Endothelial cell of umbilical vein (primary cell): Measurements from ENCODE around the gene PLEKHA5. TPM values are rescaled to one million over a fixed set of nuclear protein-coding genes. Genes with fewer than 3 reads are reported as not detected.

ENCODE experiments used
- BruUV-seq: library from RNA; stranded (reverse); fragments of 400-500 nt; replicated peaks from 2 replicates; lab custom pipeline; 2021; lab: Mats Ljungman, UMichigan
- CTCF ChIA-PET: fragments of 300-600, 350-600 bp; sonication (Branson Sonifier 250); formaldehyde crosslinking; loops from one replicate; lab custom pipeline; 2021; ENCODE audit warnings: antibody characterized with exemption, inconsistent platforms; lab: Charles Lee
- POLR2A ChIA-PET: fragments of 300-600, 350-600 bp; sonication (Branson Sonifier 250); formaldehyde crosslinking; loops from one replicate; lab custom pipeline; 2021; ENCODE audit warnings: antibody characterized with exemption, inconsistent platforms; lab: Charles Lee
- DNase-seq: peaks from one replicate; pipeline ENCODE4 v3.0.0-alpha.2; 2011; ENCODE audit warnings: low read depth, low spot score
- FAIRE-seq: peaks from 2 replicates; lab custom pipeline; 2011; peaks lifted over from hg19 to GRCh38; lab: Jason Lieb, UNC
- H2AFZ ChIP-seq: 2 replicates; pipeline ENCODE4 v1.6.0; 2012; ENCODE audit warnings: low read depth, low read length, control low read depth, inconsistent platforms
- H3K27ac ChIP-seq: 2 replicates; pipeline ENCODE4 v1.5.1; 2011; ENCODE audit warnings: low read depth, mild to moderate bottlenecking, control low read depth, low read length, moderate library complexity; ENCODE audit not compliant: insufficient read depth
- H3K27me3 ChIP-seq, 2 experiments: 2 replicates each; pipeline versions ENCODE4 v1.6.0 to v1.6.1; 2011; ENCODE audit warnings: low read length in 2 of 2, mixed read lengths in 1 of 2; ENCODE audit not compliant: control insufficient read depth in 2 of 2, insufficient read depth in 2 of 2
- H3K36me3 ChIP-seq, 2 experiments: 2 replicates in 1 of 2; 3 replicates in 1 of 2; pipeline ENCODE4 v1.5.1; 2011; ENCODE audit warnings: low read length in 2 of 2, mild to moderate bottlenecking in 1 of 2, moderate library complexity in 1 of 2; ENCODE audit not compliant: control insufficient read depth in 2 of 2, insufficient read depth in 2 of 2; ENCODE audit errors: extremely low read depth in 1 of 2
- H3K4me1 ChIP-seq: 3 replicates; pipeline ENCODE4 v1.5.1; 2011; ENCODE audit warnings: mild to moderate bottlenecking, low read length; ENCODE audit not compliant: control insufficient read depth, insufficient read depth; ENCODE audit errors: extremely low read depth
- H3K4me2 ChIP-seq: 2 replicates; pipeline ENCODE4 v1.6.1; 2011; ENCODE audit warnings: low read length, control low read depth, mixed read lengths; ENCODE audit not compliant: insufficient read depth
- H3K4me3 ChIP-seq, 3 experiments: fragments of 200-600 bp in 1 of 3; sonication (generic), shearing (Covaris generic) in 1 of 3; replicated peaks in 1 of 3; 2 replicates each; pipeline ENCODE4 v1.5.1; 2011 to 2016; ENCODE audit warnings: control low read depth in 3 of 3, low read length in 3 of 3, mild to moderate bottlenecking in 2 of 3, inconsistent platforms in 1 of 3, low read depth in 1 of 3, moderate library complexity in 1 of 3; ENCODE audit not compliant: insufficient read depth in 1 of 3
- H3K79me2 ChIP-seq: 2 replicates; pipeline ENCODE4 v1.6.0; 2012; ENCODE audit warnings: low read length, inconsistent platforms; ENCODE audit not compliant: control insufficient read depth, insufficient read depth
- H3K9ac ChIP-seq: replicated peaks from 2 replicates; pipeline ENCODE3; 2011; ENCODE audit warnings: low read length, control low read depth; ENCODE audit not compliant: insufficient read depth; ENCODE audit errors: extremely low read depth
- H3K9me1 ChIP-seq: replicated peaks from 3 replicates; pipeline ENCODE4 v1.6.0; 2011; ENCODE audit warnings: mild to moderate bottlenecking, low read length; ENCODE audit not compliant: control insufficient read depth, insufficient read depth; ENCODE audit errors: extremely low read depth
- H3K9me3 ChIP-seq: replicated peaks from 2 replicates; pipeline ENCODE4 v1.5.1; 2012; ENCODE audit warnings: low read length, inconsistent platforms; ENCODE audit not compliant: control insufficient read depth, insufficient read depth
- H4K20me1 ChIP-seq: replicated peaks from 2 replicates; pipeline ENCODE3; 2011; ENCODE audit warnings: mild to moderate bottlenecking, low read length; ENCODE audit not compliant: control insufficient read depth, insufficient read depth; ENCODE audit errors: extremely low read depth
- CTCF ChIP-seq, 2 donors: IDR thresholded peaks; 1 replicate in 1 of 2; 2 replicates in 1 of 2; pipeline ENCODE4 v1.5.1; 2011; ENCODE audit warnings: low read length in 2 of 2, mild to moderate bottlenecking in 2 of 2, moderate library complexity in 2 of 2, control low read depth in 1 of 2, inconsistent platforms in 1 of 2, low read depth in 1 of 2; ENCODE audit not compliant: insufficient read depth in 1 of 2; ENCODE audit errors: extremely low read depth in 1 of 2
- EZH2 ChIP-seq: IDR thresholded peaks from 2 replicates; pipeline ENCODE4 v1.6.1; 2012; ENCODE audit warnings: borderline replicate concordance, low read depth, mild to moderate bottlenecking, moderate library complexity, low read length, inconsistent platforms; ENCODE audit not compliant: severe bottlenecking
- GATA2 ChIP-seq: IDR thresholded peaks from 2 replicates; pipeline ENCODE4 v1.7.0; 2011; ENCODE audit warnings: low read depth, mild to moderate bottlenecking, moderate library complexity, mixed read lengths, low read length; ENCODE audit not compliant: insufficient read length, insufficient read depth
- MAX ChIP-seq: IDR thresholded peaks from 2 replicates; pipeline ENCODE4 v1.6.1; 2011; ENCODE audit not compliant: insufficient read depth, insufficient read length
- MYC ChIP-seq: IDR thresholded peaks from one replicate; pipeline ENCODE4 v1.6.1; 2011; ENCODE audit warnings: mild to moderate bottlenecking, low read depth, low read length
- POLR2A ChIP-seq: IDR thresholded peaks from 2 replicates; pipeline ENCODE4 v1.6.1; 2012; ENCODE audit warnings: low read depth, mild to moderate bottlenecking, control low read depth, low read length
- dilution Hi-C: fragments of 300-500 bp; cut with MboI; formaldehyde crosslinking; loops from one replicate; pipeline ENCODE4 v1.15.0; 2019; ENCODE audit warnings: low sequenced_read_pairs; ENCODE audit not compliant: extremely low pct_ligation_motif_present
- intact Hi-C: fragments of 100-400 bp; cut with micrococcal nuclease; formaldehyde crosslinking; loops from one replicate; pipeline ENCODE4 v1.10.0; 2022
- polyA plus RNA-seq, 4 experiments: library from polyadenylated mRNA; depleted of rRNA in 3 of 4; stranded (reverse) in 3 of 4; unstranded in 1 of 4; fragments of >200 nt; gene quantifications; 2 replicates each; pipeline versions ENCODE4 v1.2.1 to v1.2.3, GENCODE V29; 2011 to 2012; ENCODE audit warnings: missing spikeins in 1 of 4
- total RNA-seq: library from RNA; stranded (reverse); gene quantifications from 2 replicates; pipeline ENCODE4 v1.2.3, GENCODE V29; 2021

Gene PLEKHA5
- total and polyA plus RNA-seq, 2 donors (not counting 3 experiments of a cell fraction or from before 2014, with no cell fraction given): 2.5 to 12.7 TPM

DNA sequence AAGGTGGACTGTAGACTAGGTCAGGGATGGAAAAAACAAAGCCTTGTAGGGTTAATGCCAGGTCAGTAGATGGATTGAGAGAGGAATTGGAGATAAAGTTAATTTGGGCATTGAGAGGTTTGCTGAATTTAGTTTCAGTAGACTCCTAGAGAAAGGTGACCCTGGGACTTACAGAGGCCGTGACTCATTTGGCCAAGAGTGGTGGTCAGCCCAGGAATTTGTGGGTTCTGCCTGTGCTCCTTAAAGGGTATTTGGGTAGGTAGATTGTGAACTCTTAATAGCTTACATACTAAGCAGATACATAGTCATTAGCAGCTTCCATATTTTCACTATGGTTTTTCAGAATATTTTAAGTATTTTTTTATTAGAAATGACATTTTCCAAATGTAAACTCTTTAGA lies 21.8 kb downstream of the PLEKHA5 start:
- no peak for FAIRE-seq

More for the DNA sequence above, 21.8 kb downstream of the PLEKHA5 start:
- H3K27me3 ChIP-seq: no peaks in the 10 kb centered on the region
- TF ChIP-seq MAX (no peak), EZH2 (no peak), GATA2 (no peak), CTCF (IDR thresholded peaks at IDR 0.05; ENCODE audit: extremely low read depth in 1 of 2, insufficient read depth in 1 of 2, low read depth in 1 of 2, low read length in 2 of 2) (no peak), POLR2A (no peak), MYC (no peak)
- no peak overlapping the region for H3K27ac ChIP-seq
- no peaks in the 10 kb centered on the region for H3K9me3 ChIP-seq
- peaks cover 0 to 3% of the 10 kb centered on the region in 2 experiments for H3K36me3 ChIP-seq
- CTCF ChIA-PET: interaction anchor here (2.1 kb wide), 1 partner anchor 35 kb away, joined by 5 read pairs; no protein-coding TSS in a partner anchor
- H3K4me3 ChIP-seq: no peak overlapping the region
- dilution Hi-C loops: no loop called here
- no peak overlapping the region for H3K4me2 ChIP-seq
- POLR2A ChIA-PET: no interaction called here
- no peak for DNase-seq
- no peak overlapping the region for H3K9ac ChIP-seq
- H2AFZ ChIP-seq: no peak overlapping the region
- BruUV-seq: no TSS peak
- peaks cover 9% of the 10 kb centered on the region for H3K4me1 ChIP-seq
- peaks cover 4% of the 10 kb centered on the region for H4K20me1 ChIP-seq
- intact Hi-C loops: no loop called here
- H3K79me2 ChIP-seq: no peaks in the 10 kb centered on the region
- no peaks in the 10 kb centered on the region for H3K9me1 ChIP-seq
